Measurements from ENCODE around the gene RNF128. TPM values are rescaled to one million over a fixed set of nuclear protein-coding genes. Genes with fewer than 3 reads are reported as not detected.
A peak's percentile ranks its signal among the peaks of the same experiment; 100 is the strongest.

Gene RNF128
- total and polyA plus RNA-seq, 2 of the 13 experiments (the other 11 are each of a cell fraction or from before 2014, with no cell fraction given) = 18.5 to 43.5 TPM

DNA sequence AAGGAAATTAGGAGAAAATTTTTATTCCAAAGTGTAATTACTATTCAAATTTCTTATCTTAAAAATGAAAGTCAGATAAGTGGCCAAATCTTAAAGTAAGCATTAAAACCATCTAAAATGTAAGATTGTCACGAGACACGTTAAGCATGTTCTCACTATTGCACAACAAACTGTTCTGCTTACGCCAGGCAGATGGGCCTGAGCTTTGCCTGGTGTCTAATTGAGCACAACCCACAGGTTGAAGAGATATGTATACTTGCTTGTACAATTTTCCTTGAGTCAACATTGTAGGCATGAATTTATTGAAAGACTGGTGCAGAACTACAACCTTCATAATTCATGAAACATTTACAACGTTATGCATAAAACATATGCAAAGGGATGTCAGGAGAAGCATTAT is 3.9 kb downstream of the RNF128 start:
- in situ Hi-C loops (cut with HindIII; ENCODE audit: extremely low pct_ligation_motif_present, low pct_unique_long_range_greater_than_20kb) (no loop called here), intact Hi-C loops (cut with micrococcal nuclease; ENCODE audit: unreplicated experiment) (loop anchor here (10.0 kb wide), 2 partner anchors 54 to 116 kb away; partner anchors contain the start of gene RADX)
- Histone ChIP-seq H3K9ac (ENCODE audit: insufficient read depth, low read depth, low read length) (0 out of 2 replicates have a peak overlapping the region, but pooled peaks have one; percentile 43), H3K27ac (ENCODE audit: extremely low read length, insufficient read depth, low read length) (peak overlapping the region; percentile 26), H3K9me3 (ENCODE audit: low read length) (no peaks in the 10 kb centered on the region), H4K20me1 (ENCODE audit: insufficient read depth, low read length) (peaks cover 4% of the 10 kb centered on the region; the same call in 1 of the 2 replicates), H3K27me3 (ENCODE audit: control insufficient read depth in 1 of 2, insufficient read depth in 2 of 2, low read length in 2 of 2) (no peaks in the 10 kb centered on the region; a peak in 1 of 5 replicates), H3K4me2 (ENCODE audit: low read depth, low read length) (peak overlapping the region; percentile 84), H3K4me3 (replicated peaks in 1 of 3; ENCODE audit: insufficient read depth in 1 of 3, low read depth in 2 of 3, low read length in 3 of 3) (peak overlapping the region; percentile 82 to 88 (median 85); a peak in 5 of 6 replicates), H3K36me3 (replicated peaks in 1 of 2; ENCODE audit: control insufficient read depth in 1 of 2, insufficient read depth in 2 of 2, low read length in 2 of 2) (no peaks in the 10 kb centered on the region), H2AFZ (ENCODE audit: low read length) (no peak overlapping the region), H3K79me2 (ENCODE audit: insufficient read depth, low read length) (peaks cover 93% of the 10 kb centered on the region), H3K4me1 (ENCODE audit: insufficient read depth, low read length) (peaks cover 37% of the 10 kb centered on the region)
- DNase-seq (ENCODE audit: low spot score) (peak; percentile 45), FAIRE-seq (peak; percentile 70), ATAC-seq (no peak)
- ChIA-PET POLR2A (no interaction called here), CTCF (ENCODE audit: low intra/inter-chr PET ratio, low total read pairs) (no interaction called here)
- BruUV-seq (replicated peaks) = no TSS peak
- 2% methylated on average over 4 of the region's 4 CpGs for WGBS (ENCODE audit: low lambda C conversion rate)
- TF ChIP-seq, protein P1, sequence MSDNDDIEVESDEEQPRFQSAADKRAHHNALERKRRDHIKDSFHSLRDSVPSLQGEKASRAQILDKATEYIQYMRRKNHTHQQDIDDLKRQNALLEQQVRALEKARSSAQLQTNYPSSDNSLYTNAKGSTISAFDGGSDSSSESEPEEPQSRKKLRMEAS (IDR thresholded peaks at IDR 0.05) = 0 out of 2 replicates have a peak, but pooled peaks have one; percentile 20
- TF ChIP-seq ZNF614 (CRISPR knock-in tag; IDR thresholded peaks at IDR 0.05; ENCODE audit: borderline replicate concordance) = peak; percentile 62; the same call in 1 of the 2 replicates
- TF ChIP-seq GATAD2A (CRISPR knock-in tag; IDR thresholded peaks at IDR 0.05) = peak; percentile 56
- TF ChIP-seq ARNT2 (CRISPR knock-in tag; IDR thresholded peaks at IDR 0.05; ENCODE audit: low read depth) = no peak
- 0 out of 2 replicates have a peak, but pooled peaks have one; percentile 17 for TF ChIP-seq THAP11 (CRISPR knock-in tag; IDR thresholded peaks at IDR 0.05)
- TF ChIP-seq, protein P2, sequence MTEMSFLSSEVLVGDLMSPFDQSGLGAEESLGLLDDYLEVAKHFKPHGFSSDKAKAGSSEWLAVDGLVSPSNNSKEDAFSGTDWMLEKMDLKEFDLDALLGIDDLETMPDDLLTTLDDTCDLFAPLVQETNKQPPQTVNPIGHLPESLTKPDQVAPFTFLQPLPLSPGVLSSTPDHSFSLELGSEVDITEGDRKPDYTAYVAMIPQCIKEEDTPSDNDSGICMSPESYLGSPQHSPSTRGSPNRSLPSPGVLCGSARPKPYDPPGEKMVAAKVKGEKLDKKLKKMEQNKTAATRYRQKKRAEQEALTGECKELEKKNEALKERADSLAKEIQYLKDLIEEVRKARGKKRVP (CRISPR knock-in tag; IDR thresholded peaks at IDR 0.05) = peak in 1 of 2 experiments; percentile 93; a peak in 2 of 4 replicates
- TF ChIP-seq PPARG (CRISPR knock-in tag; conservative IDR thresholded peaks at IDR 0.05) = no peak
- TF ChIP-seq KMT2A (CRISPR knock-in tag; IDR thresholded peaks at IDR 0.05) = peak; percentile 47; the same call in 1 of the 2 replicates
- peak; percentile 33; the same call in 1 of the 2 replicates for TF ChIP-seq FOXA3 (CRISPR knock-in tag; IDR thresholded peaks at IDR 0.05)
- no peak for TF ChIP-seq SCMH1 (CRISPR knock-in tag; IDR thresholded peaks at IDR 0.05; ENCODE audit: borderline replicate concordance)
- TF ChIP-seq CEBPB (IDR thresholded peaks at IDR 0.05; ENCODE audit: borderline replicate concordance, low read depth, low read length) = peak; percentile 97
- TF ChIP-seq RARA (CRISPR knock-in tag; IDR thresholded peaks at IDR 0.05) = 0 out of 2 replicates have a peak, but pooled peaks have one; percentile 11
- no peak for TF ChIP-seq ZC3H13 (CRISPR knock-in tag; IDR thresholded peaks at IDR 0.05)
- peak; percentile 23; the same call in 1 of the 2 replicates for TF ChIP-seq SALL1 (CRISPR knock-in tag; IDR thresholded peaks at IDR 0.05)
- TF ChIP-seq, protein P3, sequence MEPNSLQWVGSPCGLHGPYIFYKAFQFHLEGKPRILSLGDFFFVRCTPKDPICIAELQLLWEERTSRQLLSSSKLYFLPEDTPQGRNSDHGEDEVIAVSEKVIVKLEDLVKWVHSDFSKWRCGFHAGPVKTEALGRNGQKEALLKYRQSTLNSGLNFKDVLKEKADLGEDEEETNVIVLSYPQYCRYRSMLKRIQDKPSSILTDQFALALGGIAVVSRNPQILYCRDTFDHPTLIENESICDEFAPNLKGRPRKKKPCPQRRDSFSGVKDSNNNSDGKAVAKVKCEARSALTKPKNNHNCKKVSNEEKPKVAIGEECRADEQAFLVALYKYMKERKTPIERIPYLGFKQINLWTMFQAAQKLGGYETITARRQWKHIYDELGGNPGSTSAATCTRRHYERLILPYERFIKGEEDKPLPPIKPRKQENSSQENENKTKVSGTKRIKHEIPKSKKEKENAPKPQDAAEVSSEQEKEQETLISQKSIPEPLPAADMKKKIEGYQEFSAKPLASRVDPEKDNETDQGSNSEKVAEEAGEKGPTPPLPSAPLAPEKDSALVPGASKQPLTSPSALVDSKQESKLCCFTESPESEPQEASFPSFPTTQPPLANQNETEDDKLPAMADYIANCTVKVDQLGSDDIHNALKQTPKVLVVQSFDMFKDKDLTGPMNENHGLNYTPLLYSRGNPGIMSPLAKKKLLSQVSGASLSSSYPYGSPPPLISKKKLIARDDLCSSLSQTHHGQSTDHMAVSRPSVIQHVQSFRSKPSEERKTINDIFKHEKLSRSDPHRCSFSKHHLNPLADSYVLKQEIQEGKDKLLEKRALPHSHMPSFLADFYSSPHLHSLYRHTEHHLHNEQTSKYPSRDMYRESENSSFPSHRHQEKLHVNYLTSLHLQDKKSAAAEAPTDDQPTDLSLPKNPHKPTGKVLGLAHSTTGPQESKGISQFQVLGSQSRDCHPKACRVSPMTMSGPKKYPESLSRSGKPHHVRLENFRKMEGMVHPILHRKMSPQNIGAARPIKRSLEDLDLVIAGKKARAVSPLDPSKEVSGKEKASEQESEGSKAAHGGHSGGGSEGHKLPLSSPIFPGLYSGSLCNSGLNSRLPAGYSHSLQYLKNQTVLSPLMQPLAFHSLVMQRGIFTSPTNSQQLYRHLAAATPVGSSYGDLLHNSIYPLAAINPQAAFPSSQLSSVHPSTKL (CRISPR knock-in tag; IDR thresholded peaks at IDR 0.05) = peak; percentile 35

Data from HepG2 (cell line).